H9 (cell line): ENCODE results near the gene DLG2. TPM values are rescaled to one million over a fixed set of nuclear protein-coding genes. Genes with fewer than 3 reads are reported as not detected.

ENCODE experiments used
- DNase-seq: peaks from one replicate; pipeline ENCODE4 v3.0.0-alpha.2; 2017
- H2AFZ ChIP-seq: one replicate; pipeline ENCODE4 v1.6.1; 2013; ENCODE audit warnings: mild to moderate bottlenecking, low read length, control low read depth, moderate library complexity
- H2AK5ac ChIP-seq: 2 replicates; pipeline ENCODE4 v1.6.1; 2013; ENCODE audit warnings: low read length, control low read depth, mixed read lengths; ENCODE audit not compliant: insufficient read length
- H2BK120ac ChIP-seq: one replicate; pipeline ENCODE4 v1.6.1; 2013; ENCODE audit warnings: low read depth, mild to moderate bottlenecking, low read length, control low read depth, inconsistent platforms; ENCODE audit not compliant: poor library complexity, severe bottlenecking
- H2BK12ac ChIP-seq: 2 replicates; pipeline ENCODE4 v1.6.1; 2013; ENCODE audit warnings: low read length, control low read depth, mixed read lengths, low read depth; ENCODE audit not compliant: insufficient read length
- H2BK15ac ChIP-seq: 2 replicates; pipeline ENCODE4 v1.6.1; 2013; ENCODE audit warnings: low read depth, low read length, control low read depth
- H2BK20ac ChIP-seq: one replicate; pipeline ENCODE4 v1.6.1; 2013; ENCODE audit warnings: low read depth, mild to moderate bottlenecking, low read length, control low read depth, inconsistent platforms; ENCODE audit not compliant: poor library complexity, severe bottlenecking
- H2BK5ac ChIP-seq: 2 replicates; pipeline ENCODE4 v1.6.1; 2013; ENCODE audit warnings: low read length, control low read depth, mixed read lengths; ENCODE audit not compliant: insufficient read length
- H3K14ac ChIP-seq: 2 replicates; pipeline ENCODE4 v1.6.1; 2013; ENCODE audit warnings: low read length, control low read depth; ENCODE audit not compliant: insufficient read depth
- H3K18ac ChIP-seq: 2 replicates; pipeline ENCODE4 v1.6.1; 2013; ENCODE audit warnings: low read depth, mild to moderate bottlenecking, mixed read lengths, low read length, control low read depth; ENCODE audit not compliant: insufficient read length
- H3K23ac ChIP-seq: 2 replicates; pipeline ENCODE4 v1.6.1; 2013; ENCODE audit warnings: low read length, control low read depth, mixed read lengths, low read depth; ENCODE audit not compliant: insufficient read length
- H3K23me2 ChIP-seq: 2 replicates; pipeline ENCODE4 v1.6.1; 2013; ENCODE audit warnings: low read depth, mild to moderate bottlenecking, mixed read lengths, low read length, control low read depth; ENCODE audit not compliant: insufficient read length, poor library complexity, severe bottlenecking
- H3K27ac ChIP-seq: 2 replicates; pipeline ENCODE4 v1.5.1; 2013; ENCODE audit warnings: low read length, control low read depth, mixed read lengths, low read depth; ENCODE audit not compliant: insufficient read length
- H3K27me3 ChIP-seq: 2 replicates; pipeline ENCODE4 v1.6.1; 2013; ENCODE audit warnings: low read length, control low read depth, inconsistent platforms; ENCODE audit not compliant: insufficient read depth
- H3K4ac ChIP-seq: 2 replicates; pipeline ENCODE4 v1.6.1; 2013; ENCODE audit warnings: low read depth, mild to moderate bottlenecking, control low read depth, inconsistent platforms, low read length, moderate library complexity
- H3K4me1 ChIP-seq: 2 replicates; pipeline ENCODE4 v1.6.1; 2013; ENCODE audit warnings: low read length, control low read depth, inconsistent platforms; ENCODE audit not compliant: insufficient read depth
- H3K4me2 ChIP-seq: 2 replicates; pipeline ENCODE4 v1.6.1; 2013; ENCODE audit warnings: low read length, control low read depth, mixed read lengths; ENCODE audit not compliant: insufficient read length, insufficient read depth
- H3K56ac ChIP-seq: 2 replicates; pipeline ENCODE4 v1.6.1; 2013; ENCODE audit warnings: low read depth, mild to moderate bottlenecking, mixed read lengths, low read length, control low read depth; ENCODE audit not compliant: insufficient read length
- H3K79me1 ChIP-seq: 2 replicates; pipeline ENCODE4 v1.6.1; 2013; ENCODE audit warnings: low read depth, mild to moderate bottlenecking, moderate library complexity, low read length, control low read depth, inconsistent platforms; ENCODE audit not compliant: insufficient read depth, poor library complexity, severe bottlenecking
- H3K79me2 ChIP-seq: 2 replicates; pipeline ENCODE4 v1.6.1; 2013; ENCODE audit warnings: low read length, control low read depth, inconsistent platforms; ENCODE audit not compliant: insufficient read depth
- H3K9ac ChIP-seq: 2 replicates; pipeline ENCODE4 v1.6.1; 2013; ENCODE audit warnings: low read length, control low read depth, mixed read lengths; ENCODE audit not compliant: insufficient read length; ENCODE audit errors: extremely low read depth
- H3K9me3 ChIP-seq: one replicate; pipeline ENCODE4 v1.6.1; 2013; ENCODE audit warnings: low read depth, low read length, inconsistent platforms; ENCODE audit not compliant: control insufficient read depth
- H3T11ph ChIP-seq: one replicate; pipeline ENCODE4 v1.6.1; 2013; ENCODE audit warnings: mild to moderate bottlenecking, low read length, control low read depth, inconsistent platforms
- H4K20me1 ChIP-seq: one replicate; pipeline ENCODE4 v1.6.1; 2013; ENCODE audit not compliant: control insufficient read depth, insufficient read length, insufficient read depth
- H4K5ac ChIP-seq: 2 replicates; pipeline ENCODE4 v1.6.1; 2013; ENCODE audit warnings: low read depth, mild to moderate bottlenecking, mixed read lengths, low read length, control low read depth; ENCODE audit not compliant: insufficient read length
- H4K8ac ChIP-seq: replicated peaks from 2 replicates; pipeline ENCODE4 v1.6.1; 2013; ENCODE audit warnings: low read length, control low read depth, mixed read lengths, low read depth; ENCODE audit not compliant: insufficient read length
- H4K91ac ChIP-seq: 2 replicates; pipeline ENCODE4 v1.6.1; 2013; ENCODE audit warnings: low read depth, mild to moderate bottlenecking, moderate library complexity, mixed read lengths, low read length, control low read depth; ENCODE audit not compliant: insufficient read length
- H3K27ac Mint-ChIP-seq, 3 experiments: 2 replicates in 2 of 3; 3 replicates in 1 of 3; pipeline ENCODE4 v1.8.0; 2020 to 2021; ENCODE audit warnings: mixed read lengths in 3 of 3, mild to moderate bottlenecking in 1 of 3, moderate library complexity in 1 of 3
- H3K27me3 Mint-ChIP-seq: 2 replicates; pipeline ENCODE4 v1.8.0; 2021; ENCODE audit warnings: low read depth, mild to moderate bottlenecking, moderate library complexity, mixed read lengths
- H3K36me3 Mint-ChIP-seq, 3 experiments: 2 replicates in 2 of 3; 3 replicates in 1 of 3; pipeline ENCODE4 v1.8.0; 2020 to 2021; ENCODE audit warnings: low read depth in 3 of 3, mixed read lengths in 3 of 3; ENCODE audit not compliant: insufficient read depth in 1 of 3
- H3K4me1 Mint-ChIP-seq, 2 experiments: 2 replicates each; pipeline ENCODE4 v1.8.0; 2020; ENCODE audit warnings: mixed read lengths in 2 of 2
- H3K4me3 Mint-ChIP-seq, 2 experiments: 2 replicates in 1 of 2; 3 replicates in 1 of 2; pipeline ENCODE4 v1.8.0; 2020 to 2021; ENCODE audit warnings: mild to moderate bottlenecking in 2 of 2, mixed read lengths in 2 of 2, moderate library complexity in 1 of 2
- H3K9me3 Mint-ChIP-seq, 2 experiments: 2 replicates in 1 of 2; 3 replicates in 1 of 2; pipeline ENCODE4 v1.8.0; 2020; ENCODE audit warnings: mild to moderate bottlenecking in 2 of 2, mixed read lengths in 2 of 2, moderate library complexity in 1 of 2
- CTCF ChIP-seq: fragments of 200-600 bp; sonication (generic); conservative IDR thresholded peaks from 3 replicates; pipeline ENCODE4 v1.8.0; 2021; ENCODE audit warnings: antibody characterized with exemption, mild to moderate bottlenecking
- WGBS: extraction: QIAGEN DNeasy Blood & Tissue Kit; methylation state at CpG from one replicate; pipeline ENCODE4 v1.1.7; 2013; ENCODE audit warnings: missing lambda C conversion rate, low lambda C conversion rate, mixed read lengths; ENCODE audit not compliant: insufficient read length; ENCODE audit errors: extremely low coverage; 5-methylcytosine and 5-hydroxymethylcytosine counted together
- total RNA-seq: library from RNA; stranded (reverse); gene quantifications from 2 replicates; pipeline ENCODE4 v1.2.1, GENCODE V29; 2021

The DLG2 gene
- total RNA-seq, 1 experiment from 2014 or later: 8.0 TPM

DNA sequence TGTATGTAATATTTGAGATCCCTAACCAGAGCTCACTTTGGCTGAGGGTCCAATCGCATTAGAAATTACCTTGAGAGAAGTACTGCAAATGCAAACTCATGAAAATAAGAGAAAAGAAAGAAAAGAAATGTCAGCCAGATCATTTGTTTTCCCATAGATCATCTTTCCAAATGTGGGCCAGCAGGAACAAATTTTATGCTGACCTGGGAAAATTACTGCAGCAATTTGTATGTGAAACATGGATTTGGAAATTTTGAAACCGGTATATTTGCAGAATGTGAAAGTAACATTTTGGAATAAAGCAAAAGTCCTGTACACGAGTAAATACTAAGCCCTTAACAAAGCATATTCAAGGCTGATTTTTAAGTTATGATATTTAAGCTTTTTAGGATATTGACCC lies 1282.1 kb downstream of the DLG2 start:
- Histone ChIP-seq H3T11ph (no peak overlapping the region), H3K4me2 (no peak overlapping the region), H2BK12ac (no peak overlapping the region), H2BK15ac (no peak overlapping the region), H3K79me1 (no peaks in the 10 kb centered on the region), H4K8ac (no peak overlapping the region), H3K27ac (no peak overlapping the region), H3K27me3 (no peaks in the 10 kb centered on the region), H3K18ac (no peak overlapping the region), H2BK120ac (no peak overlapping the region), H2AK5ac (no peak overlapping the region), H2AFZ (no peak overlapping the region), H4K5ac (no peak overlapping the region), H4K20me1 (no peaks in the 10 kb centered on the region), H3K23ac (no peak overlapping the region), H3K23me2 (no peaks in the 10 kb centered on the region), H3K9me3 (no peaks in the 10 kb centered on the region), H2BK20ac (no peak overlapping the region), H3K4me1 (no peaks in the 10 kb centered on the region), H2BK5ac (no peak overlapping the region), H3K79me2 (no peaks in the 10 kb centered on the region), H3K4ac (no peak overlapping the region), H3K56ac (no peak overlapping the region), H3K9ac (no peak overlapping the region), H3K14ac (no peak overlapping the region), H4K91ac (no peak overlapping the region)
- Mint-ChIP-seq H3K36me3 (no peaks in the 10 kb centered on the region), H3K27ac (no peak overlapping the region), H3K27me3 (no peaks in the 10 kb centered on the region), H3K4me3 (no peak overlapping the region), H3K4me1 (no peaks in the 10 kb centered on the region), H3K9me3 (no peaks in the 10 kb centered on the region)
- TF ChIP-seq CTCF: no peak
- WGBS: no CpG with 5 or more reads among the region's 3 CpGs
- DNase-seq: no peak
